NCI-H187 treated with DMSO at 0.1 percent for 48 hours (cell line): ENCODE results near the gene RAB6B.

Experiments
- DNase-seq: peaks from one replicate; lab custom pipeline; 2025; lab: John Stamatoyannopoulos, UW

RAB6B gene

DNA sequence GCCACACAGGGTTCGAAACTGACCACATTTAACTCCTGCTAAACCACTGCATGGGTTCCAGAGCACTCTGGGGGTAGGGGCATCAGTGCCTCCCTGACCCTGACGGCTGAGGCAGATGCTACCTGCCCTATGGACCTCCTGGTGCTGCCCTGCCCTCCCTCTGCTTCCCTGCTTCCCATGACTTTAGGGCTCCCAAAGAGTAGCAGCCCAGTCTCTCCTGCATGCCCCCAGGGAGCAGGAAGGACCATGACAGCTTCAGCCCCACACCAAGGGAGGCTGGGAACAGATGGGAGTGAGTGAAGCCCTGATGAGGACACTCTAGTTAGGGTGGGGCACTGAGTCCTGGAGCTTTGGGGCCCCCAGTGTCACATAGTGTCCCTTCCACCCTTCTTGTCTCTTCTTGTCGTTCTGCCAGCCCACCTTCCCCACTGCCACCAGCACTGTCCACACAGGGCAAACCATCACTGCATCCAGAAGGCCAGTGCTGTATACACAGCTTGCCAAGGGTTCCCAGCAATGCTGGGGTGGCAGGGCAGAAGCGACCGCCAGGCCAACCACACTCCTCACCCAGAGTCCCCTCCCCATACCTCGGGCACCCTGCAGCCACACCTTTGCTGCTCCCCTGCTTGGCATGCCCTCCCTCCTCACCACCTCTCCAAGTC, 59.1 kb downstream of the RAB6B start:
- no peak for DNase-seq

DNA sequence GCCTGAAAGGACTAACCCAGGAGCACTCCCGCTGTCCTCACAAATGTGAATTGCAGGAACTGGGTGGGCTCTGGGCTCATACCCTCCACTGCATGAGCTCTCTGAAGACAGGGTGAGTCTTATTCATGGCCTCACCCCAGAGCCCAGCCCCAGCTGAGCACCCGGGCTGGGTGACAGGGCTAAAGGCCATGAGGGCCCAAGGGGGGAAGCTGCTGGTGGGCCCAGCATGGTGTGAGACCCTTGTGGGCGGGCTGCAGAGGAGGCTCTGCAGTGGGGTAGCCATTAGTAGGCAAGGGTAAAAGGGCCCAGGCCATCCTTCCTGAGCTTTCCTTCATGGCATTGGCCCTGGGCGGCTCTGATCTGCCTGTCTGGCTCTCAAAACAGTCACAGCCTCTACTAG, 59.7 kb downstream of the RAB6B start:
- no peak for DNase-seq

DNA sequence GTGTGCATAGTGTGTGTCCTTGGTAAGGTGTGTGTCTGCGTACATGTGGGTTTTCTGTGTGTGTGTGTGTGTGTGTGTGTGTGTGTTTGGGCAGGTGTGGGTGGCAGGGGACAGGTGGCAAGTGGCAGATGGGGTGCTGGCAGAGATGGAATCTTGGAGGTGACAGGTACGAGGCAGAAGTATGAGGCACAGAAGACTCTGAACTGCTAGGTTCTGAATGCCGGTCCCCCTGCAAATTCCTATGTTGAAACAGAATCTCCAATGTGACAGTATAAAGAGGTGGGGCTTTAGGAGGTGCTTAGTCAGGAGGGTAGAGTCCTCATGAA, 60.3 kb downstream of the RAB6B start:
- DNase-seq = no peak

DNA sequence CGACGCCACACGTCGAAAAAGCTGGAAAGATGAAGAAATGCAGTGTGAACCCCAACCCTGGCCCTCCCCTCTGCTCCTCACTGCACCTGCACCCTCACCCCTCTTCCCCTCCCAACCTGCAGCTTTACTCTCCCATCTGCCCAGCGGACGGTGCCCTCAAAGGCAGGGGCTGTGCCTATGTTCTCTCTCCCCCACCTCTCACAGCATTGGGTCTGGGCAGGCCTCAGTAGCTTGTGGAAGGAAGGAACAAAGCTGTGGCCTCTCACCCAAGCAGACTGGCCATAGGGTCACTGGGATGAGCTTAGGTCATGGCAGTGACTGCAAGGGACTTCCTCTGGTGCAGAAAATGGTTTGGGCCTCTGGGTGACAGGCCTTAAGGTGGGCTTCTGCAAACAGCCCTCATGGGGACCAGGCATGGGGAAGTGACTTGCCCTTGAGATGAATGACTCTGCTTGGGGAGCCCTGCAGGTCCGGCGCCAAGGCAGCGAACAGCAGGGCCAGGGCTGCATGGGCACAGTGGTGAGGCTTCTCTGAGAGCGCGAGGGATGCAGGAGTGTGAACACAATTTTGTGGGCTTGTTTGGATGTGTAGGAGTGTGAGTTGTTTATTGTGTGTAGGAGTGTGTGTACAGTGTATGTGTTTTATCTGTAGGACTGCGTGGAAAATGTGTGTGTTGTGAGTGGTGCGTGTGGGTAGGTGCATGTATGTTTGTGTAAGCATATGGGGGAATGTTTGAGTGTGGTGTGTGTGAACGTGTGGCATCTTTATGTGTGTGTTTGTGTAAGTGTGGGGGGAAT, 60.9 kb downstream of the RAB6B start:
- DNase-seq = no peak

DNA sequence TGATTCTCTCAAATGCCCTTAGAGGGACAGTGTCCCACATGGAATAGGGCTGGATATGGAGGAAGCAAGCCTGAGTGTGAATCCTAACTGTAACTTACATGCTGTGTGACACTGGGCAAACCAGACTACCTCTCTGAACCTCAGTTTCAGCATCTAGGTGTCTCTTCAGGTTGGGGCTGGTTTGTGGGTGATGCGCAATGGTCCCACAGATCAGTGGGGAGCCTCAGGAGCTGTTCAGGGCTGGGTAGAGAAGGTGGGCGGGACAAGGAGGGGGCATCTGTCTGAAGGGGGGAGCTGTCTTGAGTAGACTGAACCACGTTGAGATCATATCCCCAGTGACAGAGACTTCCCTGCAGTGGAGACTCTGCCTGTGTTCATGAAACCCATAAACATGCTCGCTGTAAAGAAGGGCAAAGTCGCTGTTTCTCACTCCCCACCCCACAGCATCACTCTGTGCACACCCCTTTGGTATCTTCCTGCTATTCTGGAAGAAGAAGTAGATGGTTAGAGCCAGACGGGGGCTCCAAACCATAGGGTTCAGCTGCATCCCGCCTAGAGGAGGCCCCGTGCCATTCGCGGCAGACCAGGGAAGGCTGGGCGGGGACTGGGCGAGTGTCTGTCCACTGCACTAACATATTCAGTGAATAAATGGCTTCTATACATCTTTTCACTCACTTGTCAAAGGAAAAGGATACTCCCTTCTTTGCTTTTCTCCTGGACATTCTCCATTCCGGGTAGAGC, 61.6 kb downstream of the RAB6B start:
- no peak for DNase-seq

DNA sequence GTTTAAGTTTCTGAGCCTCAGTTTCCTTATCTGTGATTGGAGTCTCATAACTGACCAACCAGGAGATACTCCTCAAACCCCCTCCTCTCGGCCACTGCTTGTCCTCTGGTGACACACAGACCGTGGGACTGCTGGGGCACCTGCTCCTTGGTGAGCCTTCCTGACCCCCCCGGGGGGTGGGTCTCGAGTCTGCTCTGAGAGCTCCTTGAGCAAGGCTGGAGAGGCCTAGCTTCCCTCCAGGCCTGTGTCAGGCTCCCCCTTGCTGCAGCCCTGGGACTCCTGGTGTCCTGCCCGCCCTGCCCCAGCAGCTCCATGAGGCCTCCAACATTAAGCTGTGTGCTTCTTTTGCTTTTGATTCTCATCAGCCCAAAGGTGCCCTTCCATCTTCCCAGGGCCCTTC, 62.4 kb downstream of the RAB6B start:
- DNase-seq = no peak

DNA sequence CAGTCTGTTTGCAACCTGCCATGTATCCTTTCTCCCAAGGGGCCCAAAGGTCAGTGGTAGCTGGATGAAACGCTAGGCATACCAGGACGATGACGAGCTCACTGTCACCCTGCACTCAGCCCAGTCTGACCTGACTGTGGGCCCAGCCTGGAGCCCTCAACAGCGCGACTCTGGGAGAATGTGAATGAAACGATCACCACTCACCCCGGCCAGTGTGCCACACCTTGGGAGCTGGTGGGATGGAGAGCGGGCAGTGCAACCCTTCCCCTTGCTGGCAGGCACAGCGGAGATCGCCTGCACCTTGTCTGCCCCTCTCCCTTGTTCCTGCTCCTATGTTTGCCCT, 62.9 kb downstream of the RAB6B start:
- no peak for DNase-seq

DNA sequence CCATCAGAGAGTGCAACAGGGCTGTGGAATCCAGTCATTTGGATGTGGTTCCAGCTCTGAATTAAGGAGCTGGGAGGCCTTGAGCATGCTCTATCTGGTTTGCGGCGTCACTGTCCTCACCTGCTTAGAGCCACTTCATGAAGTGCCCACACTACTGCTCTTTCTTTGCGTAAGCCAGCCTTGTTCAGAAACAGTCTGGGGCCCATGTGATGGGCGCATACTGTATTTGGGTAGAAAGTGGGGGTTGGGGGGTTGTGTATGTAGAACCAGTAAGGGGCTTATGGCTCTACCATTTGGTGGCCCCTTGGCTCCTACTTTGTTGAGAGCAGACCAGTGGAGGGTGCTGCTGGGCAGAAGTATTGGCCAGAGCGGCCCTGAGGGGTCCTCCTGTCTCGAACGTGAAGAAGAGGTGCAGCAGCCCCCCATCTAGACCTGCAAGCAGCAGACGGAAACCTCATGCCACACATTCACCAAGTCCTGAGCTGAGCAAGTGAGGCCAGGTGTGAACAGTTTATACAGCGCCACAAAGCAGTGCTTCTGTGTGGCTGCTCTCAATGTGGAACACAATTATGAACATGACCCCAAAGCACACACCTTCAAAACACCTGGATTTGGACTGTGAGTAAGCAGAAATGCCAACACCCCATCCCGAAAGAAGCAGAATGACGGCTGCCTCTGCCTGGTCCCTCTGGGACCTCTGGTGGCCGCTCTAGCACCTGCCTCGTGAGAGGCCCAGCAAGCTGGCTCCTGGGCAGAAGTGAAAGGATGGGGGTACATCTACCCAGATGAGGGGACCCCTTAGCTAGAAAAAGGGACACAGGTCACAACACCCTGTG, 63.5 kb downstream of the RAB6B start:
- DNase-seq = no peak

DNA sequence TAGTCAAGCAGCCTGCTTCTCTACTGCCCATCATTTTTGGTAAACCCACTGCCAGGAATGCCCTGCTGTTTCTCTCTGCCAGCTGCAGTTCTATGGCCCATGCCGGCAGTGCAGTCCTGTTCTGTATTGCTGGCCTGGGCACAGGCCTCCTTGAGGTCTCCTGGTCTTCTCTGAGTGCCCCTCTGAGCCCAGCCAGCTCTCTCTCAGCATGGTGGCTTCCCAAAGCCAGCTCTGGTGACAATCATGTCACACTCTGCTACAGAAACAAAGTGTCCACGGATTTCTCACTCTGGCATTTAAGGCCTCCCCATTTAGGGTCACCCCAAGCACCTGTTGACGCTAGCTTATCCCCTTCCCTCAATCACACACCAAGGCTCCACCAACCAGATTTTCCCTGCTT, 65.6 kb downstream of the RAB6B start:
- no peak for DNase-seq

DNA sequence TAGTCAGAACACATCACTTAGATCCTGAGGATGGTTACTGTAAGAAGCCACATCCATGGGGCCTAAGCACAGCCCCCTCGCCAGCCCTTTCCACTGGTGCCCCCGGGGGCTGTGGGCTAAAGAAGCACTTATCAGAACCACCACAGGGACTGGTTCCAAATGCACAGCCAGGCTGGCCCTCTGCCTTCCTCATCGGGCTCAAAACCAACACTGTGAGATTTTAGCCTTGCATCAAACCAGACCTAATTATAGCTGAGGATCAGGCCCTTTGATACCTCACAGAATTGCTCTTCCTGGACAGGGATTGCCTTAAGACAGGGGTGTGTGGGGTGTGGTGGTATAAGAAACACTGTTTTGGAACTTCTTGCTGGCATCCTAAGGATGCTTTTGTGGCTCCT, 66.4 kb downstream of the RAB6B start:
- DNase-seq = no peak

DNA sequence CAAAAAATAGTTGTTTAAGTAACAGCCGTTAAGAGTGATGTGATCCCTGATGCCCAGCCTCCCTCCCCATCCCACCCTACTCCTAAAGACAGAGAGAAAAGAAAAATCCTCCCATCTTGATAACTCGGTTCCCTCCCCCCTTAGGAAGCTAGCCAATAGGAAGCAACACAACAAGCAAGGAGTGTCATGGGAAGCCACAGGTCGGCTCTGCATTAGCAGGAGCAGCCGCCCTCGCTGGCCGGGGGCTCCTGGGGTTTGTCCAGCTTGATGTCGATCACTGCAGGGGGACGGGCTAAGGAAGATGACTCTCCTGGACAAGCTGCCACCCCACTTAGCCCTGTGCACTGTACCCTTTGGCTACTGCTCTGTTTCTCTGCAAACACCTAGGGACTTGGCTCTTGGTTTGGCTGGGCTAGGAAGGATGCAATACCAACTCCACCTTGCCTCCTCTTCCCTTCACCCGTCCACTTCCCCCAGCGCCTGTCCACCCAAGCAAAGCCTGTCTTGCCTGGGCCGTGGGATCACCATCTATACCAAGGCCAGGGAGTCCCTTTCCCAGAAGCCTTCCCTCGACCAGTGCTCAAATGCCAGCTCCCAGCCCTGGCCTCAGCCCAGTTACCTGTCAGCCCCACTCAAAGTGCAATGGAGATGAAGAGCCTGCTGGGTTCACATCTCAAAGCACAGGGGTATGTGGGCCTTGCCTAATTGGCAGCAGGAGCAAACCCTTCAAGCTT, 66.9 kb downstream of the RAB6B start:
- no peak for DNase-seq

DNA sequence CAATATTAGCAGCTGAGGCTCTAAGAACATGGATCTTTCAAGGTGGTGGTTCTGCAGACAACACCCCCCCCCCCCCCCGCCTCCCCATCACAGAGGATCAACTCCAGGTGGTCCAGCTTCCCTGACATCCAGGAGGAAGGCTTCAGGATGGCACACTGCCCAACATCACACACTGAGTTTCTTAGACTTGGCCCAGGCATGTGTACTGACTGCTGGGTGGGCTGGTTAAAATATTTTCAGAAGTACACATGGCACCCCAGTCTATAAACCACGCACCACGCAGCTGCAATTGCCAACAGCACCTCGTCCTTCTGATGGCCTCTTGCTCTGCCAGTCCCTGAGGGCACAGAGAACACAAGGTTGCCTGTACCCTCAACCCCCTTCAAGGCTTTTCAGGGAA, 68.0 kb downstream of the RAB6B start:
- no peak for DNase-seq

DNA sequence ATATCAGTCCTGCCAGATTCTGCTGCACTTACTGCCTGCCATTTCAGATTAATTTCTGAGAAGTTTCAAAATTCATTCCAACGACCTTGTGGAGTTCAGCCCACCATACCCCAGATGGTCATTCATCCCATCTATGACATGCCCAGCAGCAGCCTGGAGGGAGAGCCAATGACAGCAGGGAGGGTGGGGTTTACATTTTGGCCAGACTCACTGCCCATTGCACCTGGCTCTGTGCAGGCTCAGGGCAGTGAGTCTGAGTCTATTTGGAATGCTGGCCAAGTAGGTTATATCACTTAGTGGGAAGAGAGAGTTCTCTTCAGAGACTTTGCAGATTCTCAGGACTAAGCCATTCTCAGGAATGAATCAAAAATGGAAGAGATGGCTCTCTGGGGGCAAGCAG, 68.5 kb downstream of the RAB6B start:
- no peak for DNase-seq

DNA sequence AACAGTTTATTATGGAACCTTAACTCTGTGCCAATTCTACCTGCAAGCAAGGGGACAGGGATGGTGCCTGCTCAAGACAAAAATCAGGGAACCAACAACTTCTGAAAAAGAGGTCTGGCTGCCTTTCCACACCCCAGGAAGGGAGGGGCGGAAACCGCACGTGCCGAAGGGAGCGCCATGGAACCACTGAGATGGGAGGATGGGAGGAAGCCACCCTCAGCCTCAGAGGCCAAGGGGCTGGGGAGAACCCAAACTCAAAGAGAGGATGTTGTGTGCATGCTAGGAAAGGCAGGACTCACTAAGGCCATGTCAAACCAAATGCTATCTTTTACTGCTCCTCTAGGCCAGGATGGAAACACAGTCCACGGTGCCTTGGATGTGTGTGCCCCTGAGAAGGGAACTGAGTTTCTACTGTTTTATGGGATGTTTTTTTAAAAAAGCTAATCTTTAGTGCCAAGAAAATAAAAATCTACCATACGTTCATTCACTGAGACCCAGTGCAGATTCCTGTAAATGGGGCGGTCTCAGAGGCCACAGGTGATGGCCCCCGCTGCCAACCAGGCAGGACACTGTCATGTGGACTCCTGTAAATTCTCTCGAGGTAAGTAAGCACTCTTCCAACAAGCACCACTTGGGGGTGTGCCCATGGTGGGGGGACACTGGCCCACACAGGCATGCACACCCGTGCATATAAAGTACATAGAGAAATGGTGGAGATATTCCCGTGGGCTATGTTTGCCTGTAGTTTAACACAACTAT, 69.5 kb downstream of the RAB6B start:
- DNase-seq = no peak

DNA sequence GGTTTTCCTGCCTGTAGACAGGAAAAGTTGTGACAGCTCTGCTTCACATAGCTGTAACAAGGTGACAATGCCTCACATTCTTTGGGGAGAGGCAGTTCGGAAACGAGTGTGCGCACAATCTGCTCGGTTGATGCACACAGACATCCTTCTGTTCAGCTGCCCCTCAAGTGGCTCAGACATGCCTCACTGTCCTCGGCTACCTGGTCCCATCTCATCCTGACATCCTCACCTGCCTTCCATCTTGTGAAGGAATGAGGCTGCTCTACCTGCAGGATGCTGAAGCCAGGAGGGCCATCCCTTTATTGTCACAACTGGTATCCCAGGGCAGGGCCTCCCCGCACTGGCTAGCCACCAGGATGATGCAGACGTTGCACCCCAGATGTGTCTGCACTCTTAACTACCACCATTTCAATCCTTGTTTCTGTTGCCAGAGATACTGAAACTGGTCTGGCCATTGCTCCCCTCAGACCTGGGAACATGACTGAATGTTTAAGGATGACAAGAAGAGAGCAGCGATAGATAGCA, 70.7 kb downstream of the RAB6B start:
- DNase-seq = no peak

DNA sequence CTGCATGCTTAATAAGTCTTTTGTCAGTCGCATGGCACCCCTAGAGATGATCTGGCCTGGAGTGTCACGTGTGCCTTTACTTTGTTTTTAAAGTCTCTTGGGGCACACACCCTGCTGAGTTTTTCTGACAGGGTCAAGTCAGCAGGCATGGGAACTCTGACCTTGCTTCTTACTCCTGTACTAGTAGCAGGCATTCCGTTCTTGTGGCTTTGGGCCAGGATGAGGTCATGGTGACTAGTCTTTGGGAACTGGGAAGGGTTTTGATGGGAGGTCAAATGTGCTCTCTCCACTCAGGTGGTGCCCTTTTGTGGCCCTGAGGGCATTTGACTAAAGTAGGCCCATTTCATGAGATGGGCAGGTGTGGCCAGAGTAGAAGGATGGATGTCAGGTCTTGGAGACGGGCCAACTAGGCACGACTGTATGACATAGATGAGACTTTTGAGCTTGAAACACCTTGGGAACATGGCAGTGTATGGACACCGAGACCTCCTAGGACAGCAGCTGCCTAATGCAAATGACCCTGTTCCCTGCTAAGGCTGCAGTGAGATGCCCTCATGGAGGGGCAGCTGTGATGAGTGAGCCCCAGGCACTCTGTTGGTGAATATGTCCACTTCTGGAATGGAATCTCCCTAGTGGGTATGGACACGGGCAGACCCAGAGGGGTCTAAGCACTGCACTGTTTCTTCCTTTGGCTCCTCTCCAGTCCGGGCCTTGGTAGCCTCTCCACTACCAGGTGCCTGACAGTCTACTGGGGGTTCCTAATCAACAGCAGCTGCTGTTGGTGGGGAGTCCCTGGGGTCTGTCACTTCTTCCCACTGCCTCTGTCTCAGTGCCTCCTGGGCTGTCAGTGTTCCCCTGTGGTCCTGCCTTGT, 73.7 kb downstream of the RAB6B start:
- DNase-seq = no peak

DNA sequence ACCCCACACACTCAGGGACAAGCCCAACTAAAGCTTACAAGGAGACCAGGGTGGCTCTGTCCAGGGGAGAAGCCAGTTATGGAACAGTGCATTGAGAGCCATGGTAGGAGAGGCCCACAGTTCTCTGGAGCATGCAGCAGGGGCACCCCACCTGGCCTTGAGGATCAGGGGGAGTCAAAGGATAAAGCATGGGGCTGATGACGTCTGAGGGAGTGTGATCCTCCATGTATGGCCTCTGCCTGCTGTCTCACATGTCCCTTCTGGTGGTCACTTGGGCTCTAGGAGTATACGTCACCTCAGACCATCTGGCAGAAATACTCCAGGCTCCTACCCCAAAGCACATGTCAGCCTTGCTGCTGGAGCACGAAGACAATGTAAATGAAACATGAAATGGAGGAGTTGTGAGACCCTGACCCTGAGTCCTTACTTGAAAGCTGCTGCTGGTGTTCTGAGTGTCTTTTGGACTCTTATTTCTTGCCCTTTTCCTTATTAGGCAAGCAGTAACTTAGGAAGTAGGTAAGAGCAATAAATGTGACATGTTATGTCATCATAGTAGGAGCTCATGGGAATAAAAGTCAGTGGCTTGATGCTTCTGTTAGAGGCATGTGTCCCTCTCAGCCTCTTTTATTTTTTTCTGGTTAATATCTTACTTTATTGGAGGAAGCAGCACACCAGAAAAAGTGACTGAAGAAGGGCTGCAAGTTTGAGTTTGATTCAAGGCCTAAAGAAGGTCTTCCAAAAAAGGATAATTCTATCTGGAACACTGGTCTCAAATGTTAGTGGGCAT, 74.6 kb downstream of the RAB6B start:
- no peak for DNase-seq

DNA sequence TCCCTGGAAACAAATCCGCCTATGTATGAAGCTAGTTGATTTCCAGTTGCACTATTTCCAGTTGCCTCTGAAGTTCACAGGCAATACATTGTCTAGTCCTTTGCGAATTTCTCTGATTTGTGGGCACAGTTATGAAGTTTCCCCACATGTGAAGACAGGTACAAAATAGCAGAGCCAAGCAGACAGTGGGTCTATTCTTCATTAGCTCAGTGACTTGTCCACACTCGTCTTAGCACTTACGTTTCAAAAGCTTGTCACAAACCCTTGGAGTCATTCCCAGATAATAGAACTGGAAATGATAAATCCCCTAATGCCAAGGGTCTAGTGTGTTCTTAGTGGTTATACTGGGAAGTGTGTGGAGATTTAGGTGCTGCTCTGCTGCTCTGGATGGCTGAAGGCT, 75.6 kb downstream of the RAB6B start:
- no peak for DNase-seq

DNA sequence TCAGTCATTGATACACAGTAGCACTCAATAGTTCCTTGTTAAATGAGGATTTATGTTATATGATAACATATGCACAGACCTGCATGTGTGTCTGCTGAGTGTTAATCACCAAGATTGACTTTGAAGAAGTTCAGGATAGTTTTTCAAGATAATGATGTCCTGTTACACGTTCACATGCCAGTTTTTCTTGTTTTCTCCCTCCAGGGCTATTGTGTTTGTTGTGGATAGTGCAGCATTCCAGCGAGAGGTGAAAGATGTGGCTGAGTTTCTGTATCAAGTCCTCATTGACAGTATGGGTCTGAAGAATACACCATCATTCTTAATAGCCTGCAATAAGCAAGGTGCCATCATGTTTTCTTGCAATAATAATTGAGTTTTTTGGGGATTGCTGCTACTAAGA, 80.3 kb downstream of the RAB6B start:
- no peak for DNase-seq
